D721Med (cell line): ENCODE measurements around the gene PEX7.

Source experiments
- DNase-seq: peaks from one replicate; pipeline ENCODE4 v3.0.0; 2011; ENCODE audit warnings: low spot score; ENCODE audit not compliant: insufficient read length
- FAIRE-seq: peaks from 2 replicates; lab custom pipeline; 2011; peaks lifted over from hg19 to GRCh38; lab: Jason Lieb, UNC
- TF ChIP-seq, protein P1 (sequence below): IDR thresholded peaks from 2 replicates; pipeline ENCODE4 v1.5.1; 2012; ENCODE audit warnings: mild to moderate bottlenecking, control low read depth; ENCODE audit not compliant: insufficient read depth; ENCODE audit errors: missing control alignments

Gene PEX7

DNA sequence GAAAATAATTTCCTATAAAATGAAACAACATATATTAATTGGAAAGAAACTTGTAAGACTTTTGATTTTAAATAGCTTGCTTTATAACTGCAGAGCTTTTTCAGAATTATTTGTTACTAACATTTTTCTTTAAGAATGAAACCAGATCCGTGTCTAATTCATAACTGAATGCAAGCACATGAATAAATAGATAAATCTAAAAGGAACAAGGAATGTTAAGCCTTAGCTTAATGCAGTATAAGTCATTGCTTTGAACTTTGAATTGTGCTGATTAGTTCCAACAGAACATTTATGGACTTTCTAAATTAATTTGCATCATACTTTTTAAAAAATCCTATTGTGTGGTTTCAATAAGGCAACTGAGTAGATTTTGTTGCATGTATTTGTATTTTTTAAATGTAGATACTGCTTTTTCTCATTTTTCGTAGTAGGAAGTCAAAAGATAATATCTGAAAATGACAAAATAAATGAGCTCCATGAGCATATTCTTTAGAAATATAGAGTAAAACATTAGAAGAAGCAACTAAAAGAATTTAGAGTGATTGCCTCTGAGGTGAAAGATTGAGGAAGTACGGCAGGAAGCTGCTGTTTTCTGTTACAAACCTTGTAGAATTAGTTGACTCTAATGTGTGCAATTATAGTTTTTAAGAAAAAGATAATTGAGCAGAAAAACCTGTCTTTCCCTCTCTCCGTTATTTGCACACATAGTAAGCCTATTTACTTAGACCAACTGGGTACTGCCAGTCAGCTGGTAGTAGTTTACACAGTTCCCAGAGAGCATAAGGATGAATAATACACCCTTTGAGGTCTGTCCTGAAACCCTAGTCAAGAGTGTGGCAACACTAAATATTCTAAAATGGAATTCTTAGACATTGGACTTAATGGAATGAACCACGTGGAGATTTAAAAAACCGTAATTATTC lies 67.1 kb downstream of the PEX7 start:
- TF ChIP-seq, protein P1, sequence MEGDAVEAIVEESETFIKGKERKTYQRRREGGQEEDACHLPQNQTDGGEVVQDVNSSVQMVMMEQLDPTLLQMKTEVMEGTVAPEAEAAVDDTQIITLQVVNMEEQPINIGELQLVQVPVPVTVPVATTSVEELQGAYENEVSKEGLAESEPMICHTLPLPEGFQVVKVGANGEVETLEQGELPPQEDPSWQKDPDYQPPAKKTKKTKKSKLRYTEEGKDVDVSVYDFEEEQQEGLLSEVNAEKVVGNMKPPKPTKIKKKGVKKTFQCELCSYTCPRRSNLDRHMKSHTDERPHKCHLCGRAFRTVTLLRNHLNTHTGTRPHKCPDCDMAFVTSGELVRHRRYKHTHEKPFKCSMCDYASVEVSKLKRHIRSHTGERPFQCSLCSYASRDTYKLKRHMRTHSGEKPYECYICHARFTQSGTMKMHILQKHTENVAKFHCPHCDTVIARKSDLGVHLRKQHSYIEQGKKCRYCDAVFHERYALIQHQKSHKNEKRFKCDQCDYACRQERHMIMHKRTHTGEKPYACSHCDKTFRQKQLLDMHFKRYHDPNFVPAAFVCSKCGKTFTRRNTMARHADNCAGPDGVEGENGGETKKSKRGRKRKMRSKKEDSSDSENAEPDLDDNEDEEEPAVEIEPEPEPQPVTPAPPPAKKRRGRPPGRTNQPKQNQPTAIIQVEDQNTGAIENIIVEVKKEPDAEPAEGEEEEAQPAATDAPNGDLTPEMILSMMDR = no peak
- FAIRE-seq = no peak
- DNase-seq = no peak

DNA sequence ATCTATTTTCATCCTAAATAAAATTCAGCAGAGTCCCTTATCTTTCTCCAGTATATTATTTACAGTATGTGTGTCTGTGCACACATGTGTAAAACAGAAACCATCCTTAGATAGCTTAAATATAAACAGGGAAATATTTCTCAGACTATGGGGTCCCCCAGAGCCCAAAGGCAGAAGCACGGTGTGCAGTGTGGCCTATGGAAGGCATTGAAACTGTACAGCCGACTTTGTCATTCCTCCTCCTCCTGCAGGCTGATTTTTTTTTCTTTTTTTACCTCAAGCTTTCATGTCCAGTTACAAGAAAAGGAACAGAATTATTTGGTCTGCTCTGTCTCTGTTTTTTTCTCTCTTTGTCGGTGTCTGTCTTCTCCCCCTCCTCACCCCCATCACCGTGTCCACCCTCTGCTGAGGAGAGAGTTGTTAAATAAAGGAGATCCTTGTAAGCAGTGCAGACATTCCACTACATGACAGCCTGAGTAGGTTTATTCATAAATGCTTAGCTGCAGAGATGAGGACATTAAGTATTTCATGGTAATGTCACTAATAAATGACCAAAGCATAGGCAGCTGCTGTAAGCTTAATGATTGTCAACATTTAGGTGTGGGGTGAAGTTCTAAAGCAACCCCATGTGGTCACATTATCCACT lies 67.9 kb downstream of the PEX7 start:
- TF ChIP-seq, protein P1 = no peak
- FAIRE-seq (no peak), DNase-seq (no peak)

DNA sequence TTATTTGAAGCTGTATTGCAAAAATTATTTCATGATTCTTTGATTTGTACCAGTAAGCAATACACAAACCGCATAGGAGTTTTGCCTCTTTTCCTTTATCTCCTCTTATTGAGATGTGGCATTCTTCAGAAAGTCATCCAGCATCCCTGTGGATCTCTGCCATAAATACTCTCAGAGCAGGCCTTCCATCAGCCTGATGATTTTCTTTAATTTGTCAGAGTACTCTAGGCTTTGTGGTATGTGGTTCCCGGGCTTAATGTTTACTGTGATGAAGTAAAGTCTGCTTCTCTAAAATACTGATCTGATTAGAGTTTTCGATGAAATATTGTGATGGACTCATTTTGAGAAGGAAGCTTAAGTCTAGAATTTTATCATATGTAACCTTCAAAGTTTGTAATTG lies 68.6 kb downstream of the PEX7 start:
- FAIRE-seq = peak; percentile 64
- TF ChIP-seq, protein P1 = no peak

DNA sequence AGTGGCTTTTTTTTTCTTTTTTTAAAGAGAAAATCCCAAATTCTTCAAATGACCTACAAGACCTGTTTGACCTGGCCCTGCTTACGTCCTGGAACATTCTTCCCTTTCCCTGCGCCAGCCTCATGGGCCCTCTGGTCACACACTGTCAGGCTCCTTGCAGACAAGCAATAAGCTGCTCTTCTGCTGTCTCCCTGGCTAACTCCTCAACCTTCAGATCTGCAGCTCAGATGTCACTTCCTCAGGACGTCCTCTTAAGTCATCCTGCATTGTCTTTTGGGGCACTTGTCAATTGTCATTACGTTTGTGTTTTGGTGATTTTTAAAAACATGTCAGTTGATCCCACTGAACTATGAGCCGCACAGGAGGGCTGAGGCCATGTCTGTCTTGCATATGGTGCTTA lies 70.8 kb downstream of the PEX7 start:
- no peak for DNase-seq
- FAIRE-seq = no peak
- TF ChIP-seq, protein P1 = no peak

More for the DNA sequence above, 68.6 kb downstream of the PEX7 start:
- no peak for DNase-seq

DNA sequence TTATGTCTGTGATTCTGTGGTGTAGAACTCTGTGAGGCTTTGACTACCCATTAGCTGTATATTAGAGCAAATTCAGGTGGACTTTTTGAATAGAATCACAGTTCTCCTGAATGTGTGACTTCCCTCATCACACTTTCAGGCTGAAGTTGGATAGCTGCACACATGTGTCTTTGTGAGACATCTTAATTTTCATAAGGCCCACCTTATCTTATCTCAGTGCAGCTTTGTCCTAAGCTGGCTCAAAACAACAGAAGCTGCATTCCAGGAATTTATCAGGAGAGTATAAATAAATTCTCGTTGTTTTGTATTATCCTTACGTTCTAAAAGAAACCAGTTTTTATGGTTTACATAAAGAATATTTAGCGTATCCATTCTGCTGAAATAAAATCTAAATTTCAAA lies 73.5 kb downstream of the PEX7 start:
- FAIRE-seq = no peak
- TF ChIP-seq, protein P1 = no peak
- DNase-seq = no peak

DNA sequence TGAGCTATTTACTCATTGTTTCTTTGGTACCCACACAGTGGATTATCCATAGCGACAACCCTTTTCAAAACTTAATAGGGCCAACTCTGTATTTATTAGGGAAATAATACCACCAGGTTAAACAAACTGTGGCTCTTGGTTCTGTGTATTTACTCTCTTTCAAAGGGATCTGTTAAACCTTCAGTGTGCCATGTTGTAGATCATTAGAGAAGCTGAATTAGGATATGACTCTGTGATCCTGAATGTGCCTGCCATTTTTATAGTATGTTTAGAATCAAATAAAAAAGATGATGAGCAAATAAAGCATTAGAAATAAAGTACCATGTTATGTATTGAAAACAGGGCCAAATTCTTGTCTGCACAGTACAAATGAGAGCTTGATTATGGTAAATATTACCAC lies 74.7 kb downstream of the PEX7 start:
- DNase-seq (no peak), FAIRE-seq (peak; percentile 51)
- TF ChIP-seq, protein P1 = no peak
